Measurements from ENCODE around the gene SLC6A13.
"Not testable (repeated sequence)": the region's sequence is repeated elsewhere in the genome, so short reads cannot be mapped to it uniquely, and the experiment has no call there.

SLC6A13 gene

GRCh38 chr12:233615-233968 lies 29.0 kb downstream of the SLC6A13 start:
- DNase-seq (ENCODE audit: low spot score) = no peak

- no peak for DNase-seq (ENCODE audit: low spot score)
These were observed 29.7 kb downstream of the SLC6A13 start for GRCh38 chr12:232731-233614.

DNA sequence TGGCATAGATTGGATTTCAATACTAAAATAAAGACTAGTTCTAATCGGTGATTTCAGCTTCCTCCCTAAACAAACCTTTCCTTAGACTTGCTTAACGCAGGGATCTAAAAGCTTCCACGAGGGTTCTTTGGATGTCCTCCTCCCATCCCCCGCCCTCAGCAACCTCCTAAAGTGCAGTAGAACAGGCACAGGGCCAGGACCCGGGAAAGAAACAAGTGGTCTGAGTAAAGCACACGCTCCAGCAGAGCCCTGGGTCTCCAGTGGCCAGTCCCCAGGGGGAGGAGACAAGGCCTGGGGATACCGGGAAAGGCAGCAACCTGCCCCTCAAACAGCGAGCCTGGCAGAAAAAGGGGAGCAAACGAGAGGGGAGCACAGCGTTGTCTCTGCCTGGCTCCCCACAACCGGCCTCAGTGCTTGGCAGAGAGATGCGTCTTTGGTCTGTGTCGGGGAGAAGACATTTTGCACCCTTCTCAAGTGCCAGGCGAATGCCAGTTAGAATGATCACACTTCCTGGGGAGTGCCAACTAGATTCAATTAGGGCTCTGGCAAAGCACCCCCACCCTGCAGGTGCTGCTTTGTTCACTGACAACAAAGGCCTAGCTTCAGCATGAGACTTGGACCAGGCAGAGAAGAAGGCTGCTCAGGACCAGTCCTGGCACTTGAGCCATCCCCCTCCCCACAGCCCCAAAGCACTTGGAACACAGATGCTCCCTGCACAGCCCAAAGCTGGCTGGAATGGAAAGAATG lies 31.5 kb downstream of the SLC6A13 start:
- no peak for DNase-seq (ENCODE audit: low spot score)

DNA sequence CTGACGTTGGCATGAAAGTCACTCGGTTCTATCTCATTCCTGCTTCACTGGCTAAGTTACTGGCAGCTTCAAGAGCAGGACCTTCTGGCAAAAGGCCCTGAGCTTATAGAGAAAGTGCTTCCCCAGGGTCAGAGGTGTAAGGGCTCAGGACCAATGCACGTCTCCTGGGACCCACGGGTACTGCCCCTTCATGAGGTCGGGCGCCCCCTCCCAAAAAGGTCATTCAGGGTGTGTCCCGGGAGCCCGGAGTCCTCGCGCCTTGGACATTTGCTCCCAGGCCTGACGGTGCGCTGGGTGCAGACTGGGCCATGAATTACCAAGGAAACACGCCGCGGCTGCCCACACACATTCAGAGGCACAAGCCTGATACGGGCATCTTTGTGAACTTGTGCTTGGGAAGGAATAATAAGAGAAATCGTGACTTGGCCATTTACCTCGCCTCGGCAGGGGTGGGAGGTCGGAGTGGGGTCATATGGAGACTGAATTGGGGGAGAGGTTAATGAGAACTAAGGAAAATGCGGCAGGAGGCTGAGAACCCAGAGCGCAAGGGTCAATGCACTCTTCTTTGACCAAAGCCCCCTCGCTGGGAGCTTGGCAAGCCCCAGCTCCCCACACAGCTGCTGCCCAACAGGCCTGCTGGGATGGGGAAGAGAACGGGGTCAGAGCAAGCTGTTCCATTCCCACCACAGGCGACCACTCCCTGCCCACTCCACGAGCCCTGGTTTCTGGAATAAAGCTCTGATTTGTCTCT lies 33.0 kb downstream of the SLC6A13 start:
- no peak for DNase-seq (ENCODE audit: low spot score)

GRCh38 chr12:228846-229200 lies 33.8 kb downstream of the SLC6A13 start:
- no peak for DNase-seq (ENCODE audit: low spot score)

GRCh38 chr12:227923-228845 lies 34.5 kb downstream of the SLC6A13 start:
- DNase-seq (ENCODE audit: low spot score) = no peak

DNA sequence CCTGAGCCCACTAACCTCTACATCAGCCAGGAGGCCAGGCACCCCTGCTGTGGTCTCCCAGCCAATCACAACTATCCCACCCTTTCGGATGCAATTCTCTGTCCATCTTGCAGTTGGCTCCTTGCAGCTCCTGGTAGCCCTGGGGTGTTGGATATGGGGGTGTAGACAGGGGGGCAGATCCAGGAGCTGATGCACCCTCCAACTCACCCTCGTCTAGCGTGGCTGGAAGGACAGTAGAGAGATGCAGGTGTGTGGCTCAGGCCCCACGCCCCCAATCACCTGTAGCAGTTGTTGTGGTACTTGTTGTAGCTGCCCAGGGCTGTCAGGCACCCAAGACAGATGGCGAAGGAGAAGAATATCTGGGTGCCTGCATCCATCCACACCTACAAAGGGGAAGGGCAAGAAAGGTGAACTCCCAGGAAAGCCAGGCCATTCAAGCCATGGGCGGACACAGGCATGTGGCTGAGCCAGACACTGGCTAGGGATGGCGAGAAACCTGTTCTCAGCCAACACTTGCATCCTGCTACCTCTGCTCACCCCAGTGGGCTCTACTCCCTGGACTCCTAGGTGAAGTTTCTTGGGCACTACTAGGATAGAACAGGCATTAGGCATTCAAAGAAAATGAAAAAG lies 35.2 kb downstream of the SLC6A13 start:
- DNase-seq (ENCODE audit: low spot score) = no peak

DNA sequence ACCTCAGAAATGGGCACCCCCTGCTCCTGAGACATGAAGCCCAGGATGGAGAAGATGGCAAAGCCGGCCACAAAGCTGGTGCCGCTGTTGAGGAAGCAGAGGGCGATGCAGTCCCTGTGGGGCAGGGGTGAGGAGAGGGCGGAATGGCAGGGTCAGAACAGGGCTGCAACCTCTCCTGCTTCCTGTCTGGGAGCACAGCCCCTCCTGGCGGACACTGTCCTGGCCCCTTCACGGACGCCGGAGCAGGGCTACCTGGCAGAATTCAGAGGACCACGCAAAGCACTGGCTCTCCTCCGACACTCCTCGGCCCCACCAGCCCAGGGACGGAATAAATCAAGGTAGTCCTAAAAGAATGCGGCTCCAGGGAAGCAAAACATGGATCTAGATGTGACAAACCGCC lies 36.2 kb downstream of the SLC6A13 start:
- DNase-seq (ENCODE audit: low spot score) = no peak

DNA sequence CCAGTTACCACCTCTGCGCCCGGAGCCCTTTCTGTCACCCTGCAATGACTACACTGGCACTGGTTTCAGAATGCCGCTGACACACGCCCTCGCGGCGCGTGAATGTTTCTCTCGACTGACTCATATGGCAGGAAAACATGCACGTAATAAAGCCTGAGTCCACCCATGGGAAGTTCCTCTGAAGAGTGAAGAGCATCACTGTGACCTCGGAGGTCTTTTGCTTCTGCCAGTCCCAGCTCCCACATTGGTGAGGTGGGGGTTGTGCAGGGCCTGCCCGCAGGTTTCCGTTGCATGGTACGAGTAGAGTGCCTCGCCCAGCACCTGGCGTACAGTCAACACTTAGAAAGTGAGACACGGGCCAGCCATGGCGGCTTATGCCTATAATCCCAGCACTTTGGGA lies 37.6 kb downstream of the SLC6A13 start:
- DNase-seq (ENCODE audit: low spot score) = no peak

DNA sequence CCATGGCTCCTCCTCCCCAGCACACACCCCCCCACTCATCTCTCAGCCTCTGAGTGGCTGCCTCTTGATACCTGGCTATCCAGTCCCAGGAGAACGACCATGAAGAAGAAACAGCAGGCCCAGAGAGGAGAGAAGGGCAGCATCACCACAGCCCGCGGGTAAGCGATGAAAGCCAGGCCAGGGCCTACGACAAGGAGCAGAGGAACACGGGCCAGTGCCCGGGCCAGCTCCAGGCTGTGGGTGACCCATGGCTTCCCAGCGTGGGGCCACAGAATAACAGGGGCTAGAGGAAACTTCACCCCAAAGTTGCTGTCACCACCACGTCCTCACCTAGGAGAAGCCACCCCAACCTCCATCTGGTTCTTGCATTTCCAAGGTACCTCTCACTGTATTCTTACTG lies 38.3 kb downstream of the SLC6A13 start:
- no peak for DNase-seq (ENCODE audit: low spot score)

DNA sequence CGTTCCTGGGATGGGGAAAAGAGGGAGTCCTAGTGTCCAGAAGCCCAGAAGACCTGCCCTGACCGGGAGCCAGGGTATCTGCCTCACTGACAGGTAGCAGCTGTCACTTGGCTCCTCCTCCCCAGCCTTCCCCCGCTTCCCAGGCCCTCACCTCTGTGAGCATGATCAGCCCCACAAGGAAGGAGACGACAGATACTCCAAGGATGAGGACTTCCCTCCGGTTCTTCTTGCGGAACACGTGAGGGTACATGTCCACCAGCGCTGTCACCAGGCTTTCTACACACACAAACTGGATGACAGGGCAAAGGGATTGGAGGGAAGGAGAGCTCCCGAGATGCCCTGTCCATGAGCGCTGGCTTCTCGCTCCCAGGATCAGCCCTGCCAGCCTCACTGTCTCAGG lies 38.8 kb downstream of the SLC6A13 start:
- no peak for DNase-seq (ENCODE audit: low spot score)

DNA sequence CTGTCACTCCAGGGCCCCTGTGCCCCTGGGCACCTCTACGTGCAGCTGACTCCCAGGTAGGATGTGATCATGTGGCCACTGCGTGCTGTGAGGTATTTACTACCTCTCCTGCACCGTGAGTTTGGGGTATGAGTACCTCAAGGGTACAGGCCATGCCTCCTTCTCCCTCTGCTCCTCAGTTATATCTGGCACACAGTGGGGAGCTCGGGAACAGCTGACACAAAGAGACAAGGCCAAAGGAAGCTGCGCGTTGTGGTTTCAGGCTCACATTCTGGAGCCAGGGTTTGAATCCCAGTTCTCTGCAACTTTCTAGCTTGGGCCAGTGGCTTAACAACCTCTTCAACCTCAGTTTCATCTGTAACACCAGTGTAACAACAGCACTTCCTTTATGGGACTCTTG lies 40.9 kb downstream of the SLC6A13 start:
- DNase-seq (ENCODE audit: low spot score) = no peak

DNA sequence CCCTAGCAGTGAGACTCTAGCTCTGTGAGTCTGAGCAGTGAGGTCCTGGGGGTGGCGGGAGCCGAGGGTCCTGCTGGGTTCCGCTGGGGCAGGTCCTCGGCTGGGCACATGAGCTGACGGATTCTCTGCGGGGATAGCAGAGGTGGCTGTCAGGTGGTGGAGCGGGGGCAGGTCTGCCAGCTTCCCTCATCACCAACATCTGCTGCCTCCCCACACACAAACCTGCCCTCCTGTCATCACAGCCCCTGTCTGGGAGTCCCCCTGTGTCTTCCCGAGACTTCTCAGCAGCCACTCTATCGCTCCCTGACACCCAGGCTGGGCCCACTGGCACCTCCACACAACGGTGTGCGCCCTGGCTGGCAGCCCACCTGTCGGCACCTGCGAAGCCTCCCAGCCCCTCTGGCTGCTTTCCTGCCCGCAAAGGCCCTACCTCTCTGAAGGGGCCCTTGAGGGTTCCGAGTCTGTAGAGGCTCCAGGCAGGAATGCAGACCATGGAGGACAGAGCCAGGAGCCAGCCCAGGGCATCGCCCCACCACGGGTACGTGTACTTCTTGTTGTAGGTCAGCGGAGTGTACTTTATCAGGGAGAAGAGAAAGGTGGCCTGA lies 41.6 kb downstream of the SLC6A13 start:
- DNase-seq (ENCODE audit: low spot score) = no peak

GRCh38 chr12:220491-220890 lies 42.1 kb downstream of the SLC6A13 start:
- no peak for DNase-seq (ENCODE audit: low spot score)

GRCh38 chr12:219891-220352 lies 42.7 kb downstream of the SLC6A13 start:
- peak; percentile 76 for DNase-seq (ENCODE audit: low spot score)

- DNase-seq (ENCODE audit: low spot score) = no peak
These were observed 43.7 kb downstream of the SLC6A13 start for GRCh38 chr12:218728-219590.

GRCh38 chr12:218221-218620 lies 44.4 kb downstream of the SLC6A13 start:
- no peak for DNase-seq (ENCODE audit: low spot score)

- DNase-seq (ENCODE audit: low spot score) = not testable (repeated sequence)
These were observed 45.6 kb downstream of the SLC6A13 start for GRCh38 chr12:217029-217428.

GRCh38 chr12:215116-215515 lies 47.5 kb downstream of the SLC6A13 start:
- no peak for DNase-seq (ENCODE audit: low spot score)
